Bronchial epithelial cell (primary cell): ENCODE measurements around the gene BOC. TPM values are rescaled to one million over a fixed set of nuclear protein-coding genes. Genes with fewer than 3 reads are reported as not detected.

ENCODE experiments used
- DNase-seq: peaks from one replicate; pipeline ENCODE4 v3.0.0-alpha.2; 2010; ENCODE audit warnings: low read depth
- FAIRE-seq: peaks from 2 replicates; lab custom pipeline; 2011; peaks lifted over from hg19 to GRCh38; lab: Jason Lieb, UNC
- H3K27me3 ChIP-seq: 2 replicates; pipeline ENCODE4 v1.5.1; 2011; ENCODE audit warnings: low read length; ENCODE audit not compliant: control insufficient read depth, insufficient read depth
- H3K36me3 ChIP-seq: 2 replicates; pipeline ENCODE4 v1.5.1; 2011; ENCODE audit warnings: low read length; ENCODE audit not compliant: control insufficient read depth, insufficient read depth
- H3K4me3 ChIP-seq: 2 replicates; pipeline ENCODE4 v1.5.1; 2011; ENCODE audit warnings: mild to moderate bottlenecking, low read depth, low read length, control low read depth
- total RNA-seq: library from RNA; depleted of rRNA; stranded (reverse); fragments of >200 nt; gene quantifications from 2 replicates; pipeline ENCODE4 v1.2.1, GENCODE V29; 2014
- TF ChIP-seq, protein P1 (sequence below): IDR thresholded peaks from 2 replicates; pipeline ENCODE4 v1.5.1; 2011; ENCODE audit warnings: mild to moderate bottlenecking, moderate library complexity, low read length, control low read depth, inconsistent platforms; ENCODE audit not compliant: insufficient read depth, severe bottlenecking

Gene BOC
- total RNA-seq, 1 donor from 2014 or later = 1.3 TPM

GRCh38 chr3:113273011-113273410 is 61.7 kb downstream of the BOC start:
- Histone ChIP-seq H3K4me3 (no peak overlapping the region), H3K27me3 (no peaks in the 10 kb centered on the region), H3K36me3 (no peaks in the 10 kb centered on the region)
- TF ChIP-seq, protein P1, sequence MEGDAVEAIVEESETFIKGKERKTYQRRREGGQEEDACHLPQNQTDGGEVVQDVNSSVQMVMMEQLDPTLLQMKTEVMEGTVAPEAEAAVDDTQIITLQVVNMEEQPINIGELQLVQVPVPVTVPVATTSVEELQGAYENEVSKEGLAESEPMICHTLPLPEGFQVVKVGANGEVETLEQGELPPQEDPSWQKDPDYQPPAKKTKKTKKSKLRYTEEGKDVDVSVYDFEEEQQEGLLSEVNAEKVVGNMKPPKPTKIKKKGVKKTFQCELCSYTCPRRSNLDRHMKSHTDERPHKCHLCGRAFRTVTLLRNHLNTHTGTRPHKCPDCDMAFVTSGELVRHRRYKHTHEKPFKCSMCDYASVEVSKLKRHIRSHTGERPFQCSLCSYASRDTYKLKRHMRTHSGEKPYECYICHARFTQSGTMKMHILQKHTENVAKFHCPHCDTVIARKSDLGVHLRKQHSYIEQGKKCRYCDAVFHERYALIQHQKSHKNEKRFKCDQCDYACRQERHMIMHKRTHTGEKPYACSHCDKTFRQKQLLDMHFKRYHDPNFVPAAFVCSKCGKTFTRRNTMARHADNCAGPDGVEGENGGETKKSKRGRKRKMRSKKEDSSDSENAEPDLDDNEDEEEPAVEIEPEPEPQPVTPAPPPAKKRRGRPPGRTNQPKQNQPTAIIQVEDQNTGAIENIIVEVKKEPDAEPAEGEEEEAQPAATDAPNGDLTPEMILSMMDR = no peak
- FAIRE-seq (no peak), DNase-seq (no peak)

DNA sequence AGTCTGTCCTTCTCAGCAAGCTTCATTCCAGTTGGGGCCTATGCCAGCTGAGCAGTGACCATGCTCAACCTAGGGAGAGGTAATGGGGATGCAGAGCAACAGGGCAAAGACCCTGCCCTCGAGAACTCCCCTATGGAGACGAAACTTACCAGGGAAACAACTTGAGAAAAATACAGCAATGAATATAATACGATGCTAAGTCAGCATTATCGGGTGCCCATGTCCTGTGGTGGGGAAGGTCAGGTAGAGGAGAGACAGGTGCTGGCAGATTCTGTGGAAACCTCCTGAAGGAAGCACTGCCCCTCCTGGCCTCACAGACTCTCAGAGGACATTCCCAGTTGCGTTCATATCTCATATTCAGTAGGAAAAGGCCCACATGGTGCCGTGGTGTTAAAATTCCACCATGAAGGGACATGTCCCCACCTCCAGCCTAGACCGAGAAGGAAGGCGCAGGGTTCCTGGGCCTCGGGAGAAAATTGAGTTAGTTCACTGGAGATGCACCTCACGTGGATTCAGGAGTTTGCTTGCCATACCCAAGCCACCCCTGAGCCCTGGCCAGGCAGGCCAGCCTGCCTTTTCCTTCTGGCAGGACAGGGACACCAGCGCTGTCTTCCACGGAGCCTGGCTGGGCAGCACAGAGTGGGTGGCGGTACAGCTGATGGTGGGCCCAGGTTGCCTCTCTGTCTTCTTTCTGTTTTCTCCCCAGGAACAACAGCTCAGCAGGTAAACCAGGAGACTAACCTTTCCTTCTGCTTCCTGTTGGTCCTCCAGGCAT is 62.4 kb downstream of the BOC start:
- no peaks in the 10 kb centered on the region for H3K36me3 ChIP-seq
- H3K4me3 ChIP-seq = no peak overlapping the region
- H3K27me3 ChIP-seq = no peaks in the 10 kb centered on the region
- no peak for FAIRE-seq
- TF ChIP-seq, protein P1 = no peak
- no peak for DNase-seq

- TF ChIP-seq, protein P1 = no peak
- DNase-seq (no peak), FAIRE-seq (no peak)
- Histone ChIP-seq H3K4me3 (no peak overlapping the region), H3K36me3 (no peaks in the 10 kb centered on the region), H3K27me3 (no peaks in the 10 kb centered on the region)
Observed at GRCh38 chr3:113274425-113275257, 63.3 kb downstream of the BOC start.

DNA sequence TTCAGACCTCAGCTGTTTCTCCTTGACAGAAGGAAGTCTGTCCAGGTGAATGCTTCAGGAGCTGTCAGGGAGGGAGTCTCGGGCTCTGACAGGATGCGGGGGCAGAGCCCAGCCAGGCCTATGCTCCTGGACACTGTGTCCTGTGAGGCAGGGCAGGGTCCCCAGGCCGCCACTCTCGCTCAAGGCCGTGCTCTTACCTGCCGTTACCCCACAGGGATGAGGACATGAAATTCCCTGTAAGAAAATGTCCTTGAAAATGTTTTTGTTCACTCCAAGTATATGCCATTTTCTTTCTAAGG is 63.9 kb downstream of the BOC start:
- TF ChIP-seq, protein P1 = no peak
- DNase-seq = no peak
- Histone ChIP-seq H3K27me3 (no peaks in the 10 kb centered on the region), H3K4me3 (no peak overlapping the region), H3K36me3 (no peaks in the 10 kb centered on the region)
- FAIRE-seq = no peak

GRCh38 chr3:113275583-113275928 is 64.2 kb downstream of the BOC start:
- FAIRE-seq = no peak
- DNase-seq = no peak
- TF ChIP-seq, protein P1 = no peak
- H3K27me3 ChIP-seq = no peaks in the 10 kb centered on the region
- H3K4me3 ChIP-seq = no peak overlapping the region
- no peaks in the 10 kb centered on the region for H3K36me3 ChIP-seq
